HG03565 (cell line): ENCODE data around the gene CEBPZOS.
"Not testable (repeated sequence)": the region's sequence is repeated elsewhere in the genome, so short reads cannot be mapped to it uniquely, and the experiment has no call there.

ENCODE experiments used
- ATAC-seq: cut with Tn5 transposase; IDR thresholded peaks from one replicate; pipeline ENCODE4 v1.9.1; 2021; ENCODE audit warnings: mild to moderate bottlenecking, moderate library complexity; ENCODE audit not compliant: unreplicated experiment

The CEBPZOS gene

DNA sequence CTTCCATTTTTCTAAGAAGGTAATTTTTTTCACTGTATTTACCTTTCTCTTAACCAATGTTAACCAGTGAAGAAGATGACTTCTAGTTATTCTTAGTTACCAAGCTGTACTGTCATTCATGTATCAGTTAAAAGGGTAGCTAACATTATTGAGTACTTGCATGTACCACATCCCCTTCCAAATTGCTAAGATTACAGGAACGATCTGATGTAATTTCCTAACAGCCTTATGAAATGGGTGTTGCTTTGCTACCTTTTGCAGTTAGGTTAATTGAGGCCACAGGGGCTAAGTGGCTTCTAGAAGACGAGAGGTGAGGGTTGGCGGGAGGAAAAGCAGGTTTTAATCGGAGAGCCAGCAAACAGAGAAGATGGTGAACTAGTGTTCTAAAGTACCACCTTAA lies 6.0 kb upstream of the CEBPZOS start:
- no peak for ATAC-seq

DNA sequence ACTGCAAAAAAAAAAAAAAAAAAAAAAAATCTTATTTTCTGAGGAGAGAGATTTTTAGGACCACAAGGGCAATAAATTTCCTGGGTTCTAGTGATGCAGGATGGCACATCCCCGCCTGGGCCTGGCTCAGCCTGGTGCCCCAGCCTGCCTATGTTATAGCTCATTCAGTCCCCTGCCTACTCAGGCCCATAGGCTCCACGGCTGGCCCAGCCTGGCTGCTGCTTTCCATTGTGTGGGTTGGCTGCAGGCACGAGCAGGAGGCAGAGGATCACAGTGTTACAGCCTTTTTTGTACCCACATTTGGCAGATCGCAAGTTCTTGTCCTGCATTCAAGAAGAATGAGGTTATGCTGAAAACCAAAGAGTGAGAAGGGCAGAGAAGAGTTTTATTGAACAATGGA lies 5.0 kb upstream of the CEBPZOS start:
- no peak for ATAC-seq

DNA sequence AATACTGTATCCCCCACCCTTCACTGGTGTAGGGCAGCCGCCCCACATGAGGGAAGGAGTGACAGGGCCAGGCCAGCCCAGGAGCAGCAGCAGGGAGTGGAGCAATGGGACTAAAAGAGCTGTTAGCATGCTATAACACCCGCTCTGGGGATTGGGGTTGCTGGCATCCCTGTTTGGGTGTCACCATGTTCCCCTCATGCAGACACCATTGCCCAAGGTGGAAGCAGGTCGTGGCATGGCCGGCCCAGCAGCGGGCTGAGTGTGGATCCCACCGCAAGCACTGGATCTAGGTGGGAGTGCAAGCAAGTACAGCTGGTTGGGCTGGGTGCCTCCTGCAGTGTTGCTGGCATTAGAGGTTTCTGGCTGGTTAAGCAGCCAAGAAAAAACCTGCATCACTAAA lies 4.5 kb upstream of the CEBPZOS start:
- no peak for ATAC-seq

DNA sequence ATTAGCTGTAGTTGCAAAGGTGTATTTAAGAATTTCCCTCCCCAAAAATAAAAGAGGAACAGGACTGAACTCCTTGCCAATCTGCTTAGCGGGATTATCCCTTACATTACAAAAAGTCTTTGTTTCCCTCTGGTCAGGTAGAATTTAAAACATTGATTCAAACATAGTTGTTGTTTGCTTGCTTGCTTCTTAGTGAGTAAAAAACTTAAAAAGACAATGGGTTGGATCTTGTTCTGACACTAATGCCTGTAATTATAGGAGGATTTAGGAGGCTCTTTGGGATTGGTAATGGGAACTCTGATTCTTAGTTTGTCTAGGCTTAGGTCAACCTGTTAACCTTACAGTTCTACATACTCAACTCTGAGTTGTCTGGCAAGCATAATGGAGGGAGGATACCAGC lies 3.7 kb upstream of the CEBPZOS start:
- no peak for ATAC-seq

DNA sequence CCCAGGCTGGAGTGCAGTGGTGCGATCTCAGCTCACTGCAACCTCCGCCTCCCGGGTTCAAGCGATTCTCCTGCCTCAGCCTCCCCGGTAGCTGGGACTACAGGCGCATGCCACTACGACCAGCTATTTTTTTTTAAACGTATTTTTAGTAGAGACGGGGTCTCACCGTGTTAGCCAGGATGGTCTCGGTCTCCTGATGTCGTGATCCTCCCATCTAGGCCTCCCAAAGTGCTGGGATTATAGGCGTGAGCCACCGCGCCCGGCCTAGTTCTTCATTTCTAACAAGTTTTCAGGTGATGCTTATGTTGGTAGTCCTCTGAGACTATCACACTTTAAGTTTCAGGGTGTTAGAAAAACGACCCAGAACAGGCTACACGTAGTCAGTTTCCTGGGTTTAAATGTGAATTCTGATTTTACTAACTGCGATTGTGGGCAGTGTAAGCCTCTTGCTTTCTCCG lies 405 bp upstream of the CEBPZOS start:
- ATAC-seq: not testable (repeated sequence)

DNA sequence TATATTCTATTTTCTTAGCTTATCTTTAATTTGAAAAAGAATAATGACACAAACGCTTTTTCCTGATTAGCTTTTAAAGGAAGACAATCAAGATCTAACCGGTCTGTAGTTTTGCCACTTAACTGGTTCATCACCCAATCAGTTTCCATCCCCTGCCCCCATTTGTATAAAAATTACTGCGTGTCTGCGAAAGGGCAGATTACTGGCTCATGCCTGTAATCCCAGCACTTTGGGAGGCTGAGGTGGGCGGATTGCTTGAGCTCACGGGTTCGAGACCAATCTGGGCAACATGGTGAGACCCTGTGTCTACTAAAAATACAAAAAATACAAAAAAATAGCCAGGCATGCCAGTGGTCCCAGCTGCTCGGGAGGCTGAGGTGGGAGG lies 2.4 kb downstream of the CEBPZOS start:
- ATAC-seq: no peak

DNA sequence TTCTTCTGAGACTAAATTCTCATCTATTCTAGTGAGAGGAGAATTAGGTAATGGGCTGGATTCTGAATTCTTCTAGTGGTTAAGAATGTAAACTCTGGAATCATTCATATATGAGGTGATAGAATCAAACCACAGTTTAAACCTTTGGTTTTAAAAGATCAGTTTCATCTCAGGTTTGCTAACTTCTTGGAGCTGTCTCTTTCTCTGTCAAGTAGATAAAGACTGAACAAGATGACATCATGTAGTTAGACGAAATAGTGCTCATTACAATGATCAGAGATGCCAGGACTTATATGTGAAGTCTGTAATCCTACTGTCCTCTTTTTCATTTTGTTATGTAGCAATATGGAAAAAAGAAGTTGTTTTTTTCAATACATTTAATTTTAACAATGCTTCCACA lies 4.9 kb downstream of the CEBPZOS start:
- ATAC-seq: no peak

DNA sequence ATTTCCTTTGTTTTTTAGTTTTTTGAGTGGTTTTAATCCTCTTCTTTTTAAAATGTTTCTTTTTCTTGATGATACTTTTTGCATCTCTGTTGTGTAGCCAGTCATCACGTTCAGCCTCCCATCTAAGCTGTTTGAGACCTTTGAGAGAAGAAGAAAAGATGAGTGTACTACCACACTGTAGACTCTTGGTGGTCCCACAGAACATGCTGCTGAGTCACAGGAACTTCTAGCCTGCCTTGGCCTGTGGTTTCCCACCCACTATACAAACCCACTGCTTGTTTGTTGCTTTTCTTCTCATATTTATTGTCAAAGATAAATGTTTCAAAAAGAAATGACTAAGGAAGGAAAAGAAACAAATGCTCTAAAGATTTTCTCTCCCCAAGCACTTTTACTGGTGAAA lies 5.5 kb downstream of the CEBPZOS start:
- no peak for ATAC-seq

DNA sequence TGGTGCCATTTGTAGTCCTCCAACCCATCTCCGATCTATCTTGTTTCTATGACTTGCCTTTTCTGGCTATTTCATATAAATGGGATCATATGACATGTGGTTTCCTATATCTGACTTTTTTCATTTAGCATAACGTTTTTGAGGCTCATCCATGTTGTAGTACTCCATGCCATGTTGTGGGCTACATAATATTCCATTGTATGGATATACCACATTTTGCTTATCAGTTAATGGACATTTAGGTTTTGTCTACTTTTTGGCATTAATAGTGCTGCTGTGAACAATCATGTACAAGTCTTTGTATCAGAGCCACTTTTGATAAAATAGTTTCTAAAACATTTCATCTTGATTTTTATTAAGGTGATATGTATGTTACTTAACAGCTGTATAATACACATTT lies 7.4 kb downstream of the CEBPZOS start:
- ATAC-seq: no peak

DNA sequence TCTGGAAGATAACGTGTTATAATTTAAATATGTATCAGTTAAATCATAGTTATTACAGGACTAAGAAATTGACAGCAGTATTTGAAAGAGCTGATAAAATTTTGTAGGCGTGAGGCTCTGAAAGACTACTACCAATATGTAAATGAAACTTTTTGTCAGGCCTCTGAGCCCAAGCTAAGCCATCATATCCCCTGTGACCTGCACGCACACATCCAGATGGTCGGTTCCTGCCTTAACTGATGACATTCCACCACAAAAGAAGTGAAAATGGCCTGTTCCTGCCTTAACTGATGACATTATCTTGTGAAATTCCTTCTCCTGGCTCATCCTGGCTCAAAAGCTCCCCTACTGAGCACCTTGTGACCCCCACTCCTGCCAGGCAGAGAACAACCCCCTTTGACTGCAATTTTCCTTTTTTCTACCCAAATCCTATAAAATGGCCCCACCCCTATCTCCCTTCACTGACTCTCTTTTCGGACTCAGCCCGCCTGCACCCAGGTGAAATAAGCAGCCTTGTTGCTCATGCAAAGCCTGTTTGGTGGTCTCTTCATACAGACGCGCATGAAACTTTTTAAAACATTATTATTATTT lies 8.9 kb downstream of the CEBPZOS start:
- not testable (repeated sequence) for ATAC-seq

DNA sequence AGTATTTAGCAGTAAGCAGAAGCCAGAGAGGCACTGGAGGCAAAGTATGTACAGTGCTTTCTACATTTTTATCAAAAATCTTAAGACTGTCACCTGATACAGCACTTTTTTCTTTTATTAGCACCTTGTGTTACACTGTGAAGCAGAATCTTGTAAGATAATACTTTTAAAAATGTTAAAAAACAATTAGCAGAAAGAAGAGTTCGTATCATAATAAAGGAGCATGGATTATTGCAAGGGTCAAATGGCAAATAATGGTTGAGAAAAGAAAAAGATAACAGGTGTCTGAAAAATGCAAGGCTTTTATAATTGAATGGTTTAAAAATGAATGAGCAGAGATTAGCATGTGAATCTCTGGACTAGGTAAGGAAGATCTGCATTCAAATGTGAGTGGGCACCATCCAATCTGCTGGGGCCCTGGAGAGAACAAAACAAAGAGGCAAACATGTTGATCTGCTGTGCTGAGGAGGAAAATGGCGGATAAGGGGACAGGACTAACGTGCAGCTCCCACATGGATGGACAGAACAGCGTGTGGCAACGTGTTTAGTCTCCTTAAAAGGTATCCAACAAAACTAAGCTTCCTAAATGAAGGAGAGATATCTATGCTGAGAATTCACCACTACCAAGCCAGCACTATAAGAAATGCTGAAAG lies 9.5 kb downstream of the CEBPZOS start:
- no peak for ATAC-seq

DNA sequence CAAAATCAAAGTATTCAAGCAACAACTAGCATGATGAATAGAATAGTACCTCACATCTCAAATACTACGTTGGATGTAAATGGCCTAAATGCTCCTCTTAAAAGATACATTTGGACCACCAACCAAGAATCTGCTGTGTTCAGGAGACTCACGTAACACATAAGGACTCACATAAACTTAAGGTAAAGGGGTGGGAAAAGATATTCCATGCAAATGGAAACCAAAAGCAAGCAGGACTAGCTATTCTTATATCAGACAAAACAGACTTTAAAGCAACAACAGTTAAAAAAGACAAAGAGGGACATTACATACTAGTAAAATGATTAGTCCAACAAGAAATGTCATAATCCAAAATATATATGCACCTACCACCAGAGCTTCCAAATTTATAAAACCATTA lies 10.5 kb downstream of the CEBPZOS start:
- not testable (repeated sequence) for ATAC-seq

DNA sequence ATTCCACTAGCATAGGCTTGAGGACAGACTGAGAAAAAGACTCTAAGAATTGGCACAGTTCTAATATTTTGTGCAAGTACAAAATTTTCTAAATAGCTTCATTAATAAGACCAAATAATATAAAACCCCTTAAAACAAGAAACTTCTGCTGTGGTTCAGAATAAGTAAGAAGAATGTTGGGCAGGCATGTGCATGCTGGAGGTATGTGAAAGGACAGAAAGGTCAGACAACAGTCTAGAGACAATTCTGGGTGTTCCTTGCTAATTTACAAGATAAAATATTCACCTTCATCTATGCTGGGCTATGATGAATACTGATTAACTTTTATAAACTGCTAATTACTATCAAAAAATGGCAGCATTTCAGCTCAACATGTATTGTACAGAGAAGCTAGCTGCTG lies 14.9 kb downstream of the CEBPZOS start:
- ATAC-seq: no peak

DNA sequence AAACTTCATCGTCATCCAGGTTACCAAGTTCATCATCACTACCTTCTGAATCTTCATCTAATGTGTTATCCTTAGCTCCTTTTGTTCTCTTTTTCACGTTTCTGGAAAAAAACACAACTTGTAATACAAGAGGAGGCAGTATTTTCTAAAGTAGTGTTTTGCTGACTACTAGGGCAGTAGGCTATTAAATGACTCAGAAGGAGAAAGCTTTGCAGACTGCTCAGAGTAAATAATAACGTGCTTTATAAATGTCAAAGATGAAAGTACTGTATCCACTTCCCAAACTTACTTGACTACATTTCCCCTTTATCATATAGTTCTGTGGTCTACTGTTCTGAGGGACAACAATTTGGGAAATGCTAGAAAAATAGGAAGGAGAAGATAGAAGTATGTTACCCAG lies 15.6 kb downstream of the CEBPZOS start:
- no peak for ATAC-seq

DNA sequence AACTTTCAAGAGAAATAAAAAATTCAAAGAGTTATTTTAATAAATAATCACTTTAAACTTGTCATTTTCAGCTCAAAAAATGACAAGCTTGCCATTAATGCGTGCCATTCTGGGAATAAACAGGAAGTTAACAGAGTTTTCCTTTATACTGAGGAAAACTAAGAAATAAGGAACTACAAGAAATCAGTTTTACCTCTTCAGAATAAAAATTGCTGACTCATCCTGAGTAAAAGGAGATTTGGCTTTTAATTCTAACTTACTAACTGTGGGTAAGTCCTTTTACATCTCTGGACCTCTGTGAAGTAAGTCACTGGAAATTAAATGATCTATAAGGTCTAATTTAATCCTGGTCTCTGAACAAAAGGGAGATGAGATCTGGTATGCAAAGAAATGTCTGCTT lies 19.0 kb downstream of the CEBPZOS start:
- ATAC-seq: no peak

DNA sequence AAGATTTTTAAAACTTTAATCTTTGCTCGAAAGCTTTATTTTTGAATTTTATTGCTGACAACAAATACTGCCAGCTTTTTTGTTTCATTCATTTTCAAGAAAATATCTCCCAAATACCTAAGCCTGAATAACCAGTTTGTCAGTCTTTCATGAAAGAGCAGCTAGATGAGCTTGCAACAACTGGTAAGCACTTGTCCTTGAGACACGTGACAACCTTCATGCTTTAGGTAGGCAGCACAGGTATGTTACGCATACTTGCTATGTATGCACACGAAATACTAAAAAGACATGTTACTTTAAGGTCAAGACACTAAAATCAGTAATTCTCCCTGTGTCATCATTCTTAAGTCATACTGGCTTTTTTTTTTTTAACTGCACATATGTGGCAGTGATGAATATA lies 22.8 kb downstream of the CEBPZOS start:
- ATAC-seq: no peak

DNA sequence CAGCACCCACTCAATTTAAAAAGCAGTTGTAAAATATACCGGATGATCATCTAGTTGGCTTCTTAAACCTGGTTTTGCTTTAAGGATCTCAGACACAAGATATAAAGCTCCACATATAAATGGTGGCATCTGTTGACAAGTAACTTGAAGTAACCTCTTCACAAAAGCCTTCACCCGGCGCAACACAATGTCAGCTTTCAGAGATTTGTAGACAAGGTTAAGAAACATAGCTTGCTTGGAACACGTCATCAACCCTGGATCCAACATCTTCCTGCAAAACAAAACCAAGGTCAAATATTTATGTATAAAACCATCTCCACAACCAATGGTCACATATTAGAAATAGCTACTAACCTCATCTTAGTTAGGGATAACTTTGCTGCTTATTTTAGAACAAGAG lies 26.8 kb downstream of the CEBPZOS start:
- ATAC-seq: no peak

DNA sequence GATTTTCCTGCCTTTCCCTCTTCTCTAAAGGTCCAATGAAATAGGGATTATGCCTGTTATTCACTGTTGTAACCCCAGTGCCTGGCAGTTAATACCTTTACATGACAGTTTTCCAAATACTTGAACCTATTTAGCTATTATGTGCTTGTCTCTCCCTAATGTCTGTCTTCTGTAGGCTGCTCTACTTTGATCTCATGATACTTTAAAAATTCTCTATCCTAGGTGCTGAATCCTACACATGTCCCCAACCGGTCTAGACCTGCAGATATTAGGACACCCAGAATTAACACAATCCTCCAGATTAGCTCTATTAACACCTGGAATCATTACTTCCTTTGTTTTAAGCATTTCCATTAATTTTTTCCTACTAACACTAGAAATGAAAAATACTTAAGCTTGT lies 27.8 kb downstream of the CEBPZOS start:
- no peak for ATAC-seq

DNA sequence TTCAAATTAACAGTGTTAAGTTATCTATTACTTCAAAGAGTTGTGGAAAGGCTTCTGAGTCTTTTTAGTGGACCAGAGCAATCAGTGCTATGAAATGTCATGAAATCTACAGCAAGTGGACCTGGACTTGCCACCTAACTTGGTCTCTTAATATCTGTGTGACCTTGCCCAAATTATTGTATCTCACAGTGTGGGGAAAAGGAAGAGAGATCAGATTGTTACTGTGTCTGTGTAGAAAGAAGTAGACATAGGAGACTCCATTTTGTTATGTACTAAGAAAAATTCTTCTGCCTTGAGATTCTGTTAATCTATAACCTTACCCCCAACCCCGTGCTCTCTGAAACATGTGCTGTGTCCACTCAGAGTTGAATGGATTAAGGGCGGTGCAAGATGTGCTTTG lies 28.8 kb downstream of the CEBPZOS start:
- ATAC-seq: not testable (repeated sequence)

DNA sequence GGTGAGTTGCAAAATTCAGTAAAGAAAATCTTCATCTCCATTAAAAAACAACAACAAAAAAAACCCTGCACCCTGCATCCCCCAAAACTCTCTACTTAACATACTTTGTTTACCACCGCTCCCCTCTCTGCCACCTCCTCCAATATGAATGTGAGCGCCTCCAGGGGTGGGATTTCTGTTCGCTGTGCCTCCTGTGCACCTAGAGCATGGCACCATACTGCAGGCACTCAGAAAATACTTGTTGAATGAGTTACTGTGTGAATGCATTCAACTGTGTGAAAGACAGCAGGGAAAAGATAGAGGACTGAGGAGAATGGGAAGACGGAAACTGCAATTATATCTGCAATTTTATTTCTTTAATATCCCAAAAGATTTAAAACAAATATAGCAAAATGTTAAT lies 30.6 kb downstream of the CEBPZOS start:
- ATAC-seq: no peak

DNA sequence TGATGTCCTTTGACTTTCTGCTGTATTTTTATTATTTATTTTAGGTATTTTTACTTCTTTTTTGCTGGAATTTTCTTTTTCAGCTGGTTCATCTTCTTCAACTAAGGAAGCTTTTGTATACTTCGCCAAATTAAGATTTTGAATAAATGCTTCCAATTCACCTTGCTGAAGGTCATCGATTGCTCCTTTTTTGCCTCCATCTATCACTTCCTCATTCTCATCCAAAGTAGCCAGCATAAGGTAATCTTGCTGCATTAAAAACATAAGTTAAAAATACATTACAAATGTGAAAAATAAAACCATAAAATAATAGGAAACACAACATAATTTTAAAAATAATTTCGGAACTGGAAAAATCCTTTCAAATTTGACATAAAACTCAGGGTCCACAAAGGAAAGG lies 32.5 kb downstream of the CEBPZOS start:
- ATAC-seq: no peak

DNA sequence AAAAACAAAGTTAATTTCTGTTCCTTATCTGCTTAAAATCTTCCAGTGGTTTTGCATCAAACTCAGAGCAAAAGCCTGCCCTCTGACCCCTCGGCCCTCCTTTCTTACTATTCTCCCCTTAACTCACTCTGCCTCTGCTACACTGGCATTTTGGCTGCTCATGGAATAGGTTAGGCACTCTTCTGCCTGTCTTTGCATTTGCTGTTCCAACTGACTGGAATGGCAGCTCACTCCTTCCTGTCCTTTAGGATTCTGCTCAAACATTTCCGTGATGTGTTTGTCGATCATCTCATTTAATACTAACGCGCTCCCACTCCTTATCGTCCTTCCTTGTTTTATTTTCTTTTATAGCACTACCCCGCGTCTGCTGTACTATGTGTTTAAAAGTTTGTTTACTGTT lies 34.3 kb downstream of the CEBPZOS start:
- no peak for ATAC-seq
